ENCODE measurements around the gene HDGFL2.
"Not testable (repeated sequence)": the region's sequence is repeated elsewhere in the genome, so short reads cannot be mapped to it uniquely, and the experiment has no call there.

HDGFL2 gene

GRCh38 chr19:4517451-4518057 is 45.5 kb downstream of the HDGFL2 start:
- DNase-seq = no peak

- DNase-seq = no peak
These were observed 46.5 kb downstream of the HDGFL2 start, which contains the start of gene PLIN4 for GRCh38 chr19:4518345-4519171. Gene PLIN4, minus strand, starts transcription at chr19:4518486. Its CDS starts 214 bp downstream, at chr19:4518272.

GRCh38 chr19:4519172-4519496 is 47.0 kb downstream of the HDGFL2 start:
- no peak for DNase-seq

GRCh38 chr19:4519521-4520277 is 47.6 kb downstream of the HDGFL2 start:
- DNase-seq = no peak

- no peak for DNase-seq
These were observed 49.2 kb downstream of the HDGFL2 start for GRCh38 chr19:4521170-4521887.

- no peak for DNase-seq
These were observed 49.8 kb downstream of the HDGFL2 start for GRCh38 chr19:4521888-4522242.

- DNase-seq = no peak
These were observed 50.4 kb downstream of the HDGFL2 start for GRCh38 chr19:4522291-4523002.

GRCh38 chr19:4523306-4524110 is 51.4 kb downstream of the HDGFL2 start:
- DNase-seq = peak; percentile 14

- peak; percentile 67 for DNase-seq
These were observed 52.9 kb downstream of the HDGFL2 start for GRCh38 chr19:4524808-4525562.

- no peak for DNase-seq
These were observed 53.5 kb downstream of the HDGFL2 start for GRCh38 chr19:4525563-4526002.

GRCh38 chr19:4527377-4527776 is 55.3 kb downstream of the HDGFL2 start:
- DNase-seq = not testable (repeated sequence)

- DNase-seq = no peak
These were observed 56.7 kb downstream of the HDGFL2 start for GRCh38 chr19:4528843-4529242.

- DNase-seq = no peak
These were observed 57.9 kb downstream of the HDGFL2 start for GRCh38 chr19:4529924-4530522.

GRCh38 chr19:4531562-4532165 is 59.6 kb downstream of the HDGFL2 start:
- DNase-seq = no peak

GRCh38 chr19:4533334-4533733 is 61.2 kb downstream of the HDGFL2 start:
- no peak for DNase-seq

GRCh38 chr19:4533835-4534424 is 61.8 kb downstream of the HDGFL2 start:
- no peak for DNase-seq

- peak; percentile 28 for DNase-seq
These were observed 63.0 kb downstream of the HDGFL2 start, which contains the start of gene PLIN5 for GRCh38 chr19:4534836-4535658. Gene PLIN5, minus strand, starts transcription at chr19:4535224. Its CDS starts 1,150 bp downstream, at chr19:4534074.

- no peak for DNase-seq
These were observed 64.7 kb downstream of the HDGFL2 start for GRCh38 chr19:4536798-4537197.
